ENCODE measurements around the gene DNAH2. TPM values are rescaled to one million over a fixed set of nuclear protein-coding genes. Genes with fewer than 3 reads are reported as not detected.
A peak's percentile ranks its signal among the peaks of the same experiment; 100 is the strongest.

Gene DNAH2
- total and polyA plus RNA-seq, 2 donors (not counting 3 experiments of a cell fraction or from before 2014, with no cell fraction given): 0.10 to 0.11 TPM

- no peaks in the 10 kb centered on the region for H3K79me2 ChIP-seq (ENCODE audit: control insufficient read depth, insufficient read depth, low read length)
- no peaks in the 10 kb centered on the region for H3K9me1 ChIP-seq (replicated peaks; ENCODE audit: control insufficient read depth, extremely low read depth, insufficient read depth, low read length)
- H3K4me2 ChIP-seq (ENCODE audit: insufficient read depth, low read length): no peak overlapping the region
- intact Hi-C loops (cut with micrococcal nuclease) (no loop called here), dilution Hi-C loops (cut with MboI; ENCODE audit: extremely low pct_ligation_motif_present, low sequenced_read_pairs) (no loop called here)
- ChIA-PET POLR2A (no interaction called here), CTCF (no interaction called here)
- no peak overlapping the region for H3K27ac ChIP-seq (ENCODE audit: insufficient read depth, low read depth, low read length)
- no peaks in the 10 kb centered on the region for H3K36me3 ChIP-seq (ENCODE audit: control insufficient read depth in 2 of 2, extremely low read depth in 1 of 2, insufficient read depth in 2 of 2, low read length in 2 of 2)
- no peaks in the 10 kb centered on the region for H3K9me3 ChIP-seq (replicated peaks; ENCODE audit: control insufficient read depth, insufficient read depth, low read length)
- no TSS peak for BruUV-seq (replicated peaks)
- TF ChIP-seq CTCF (IDR thresholded peaks at IDR 0.05; ENCODE audit: extremely low read depth in 1 of 2, insufficient read depth in 1 of 2, low read depth in 1 of 2, low read length in 2 of 2): no peak
- H3K4me3 ChIP-seq (replicated peaks in 1 of 3; ENCODE audit: insufficient read depth in 1 of 3, low read depth in 1 of 3, low read length in 3 of 3): no peak overlapping the region
- FAIRE-seq: no peak
- no peaks in the 10 kb centered on the region for H4K20me1 ChIP-seq (replicated peaks; ENCODE audit: control insufficient read depth, extremely low read depth, insufficient read depth, low read length)
- no peak overlapping the region for H3K9ac ChIP-seq (replicated peaks; ENCODE audit: extremely low read depth, insufficient read depth, low read length)
- H3K27me3 ChIP-seq (ENCODE audit: control insufficient read depth in 2 of 2, insufficient read depth in 2 of 2, low read length in 2 of 2): peaks cover 32 to 34% of the 10 kb centered on the region in 2 experiments
- no peak for DNase-seq (ENCODE audit: low read depth, low spot score)
- H3K4me1 ChIP-seq (ENCODE audit: control insufficient read depth, extremely low read depth, insufficient read depth, low read length): peaks cover 6% of the 10 kb centered on the region
- no peak overlapping the region for H2AFZ ChIP-seq (ENCODE audit: low read depth, low read length)
Measured at GRCh38 chr17:7709031-7709430, 8.5 kb upstream of the DNAH2 start.

- no peaks in the 10 kb centered on the region for H3K79me2 ChIP-seq (ENCODE audit: control insufficient read depth, insufficient read depth, low read length)
- no peaks in the 10 kb centered on the region for H3K36me3 ChIP-seq (ENCODE audit: control insufficient read depth in 2 of 2, extremely low read depth in 1 of 2, insufficient read depth in 2 of 2, low read length in 2 of 2)
- H2AFZ ChIP-seq (ENCODE audit: low read depth, low read length): peak overlapping the region; percentile 25
- DNase-seq (ENCODE audit: low read depth, low spot score) (no peak), FAIRE-seq (no peak)
- ChIA-PET POLR2A (no interaction called here), CTCF (no interaction called here)
- H3K27me3 ChIP-seq (ENCODE audit: control insufficient read depth in 2 of 2, insufficient read depth in 2 of 2, low read length in 2 of 2): peaks cover 22 to 25% of the 10 kb centered on the region in 2 experiments
- H4K20me1 ChIP-seq (replicated peaks; ENCODE audit: control insufficient read depth, extremely low read depth, insufficient read depth, low read length): no peaks in the 10 kb centered on the region
- no peak overlapping the region for H3K4me2 ChIP-seq (ENCODE audit: insufficient read depth, low read length)
- no TSS peak for BruUV-seq (replicated peaks)
- intact Hi-C loops (cut with micrococcal nuclease) (no loop called here), dilution Hi-C loops (cut with MboI; ENCODE audit: extremely low pct_ligation_motif_present, low sequenced_read_pairs) (no loop called here)
- no peak overlapping the region for H3K9ac ChIP-seq (replicated peaks; ENCODE audit: extremely low read depth, insufficient read depth, low read length)
- no peaks in the 10 kb centered on the region for H3K9me1 ChIP-seq (replicated peaks; ENCODE audit: control insufficient read depth, extremely low read depth, insufficient read depth, low read length)
- H3K27ac ChIP-seq (ENCODE audit: insufficient read depth, low read depth, low read length): no peak overlapping the region
- no peaks in the 10 kb centered on the region for H3K9me3 ChIP-seq (replicated peaks; ENCODE audit: control insufficient read depth, insufficient read depth, low read length)
- no peak overlapping the region for H3K4me3 ChIP-seq (replicated peaks in 1 of 3; ENCODE audit: insufficient read depth in 1 of 3, low read depth in 1 of 3, low read length in 3 of 3)
- peaks cover 3% of the 10 kb centered on the region for H3K4me1 ChIP-seq (ENCODE audit: control insufficient read depth, extremely low read depth, insufficient read depth, low read length)
- no peak for TF ChIP-seq POLR2AphosphoS5 (IDR thresholded peaks at IDR 0.05; ENCODE audit: insufficient read depth, low read depth, low read length)
- no peak for TF ChIP-seq EZH2 (IDR thresholded peaks at IDR 0.05; ENCODE audit: borderline replicate concordance, low read depth, low read length, severe bottlenecking)
- TF ChIP-seq GATA2 (IDR thresholded peaks at IDR 0.05; ENCODE audit: insufficient read depth, insufficient read length, low read depth, low read length): no peak
- TF ChIP-seq FOS (IDR thresholded peaks at IDR 0.05; ENCODE audit: borderline replicate concordance, insufficient read depth, low read length): no peak
- no peak for TF ChIP-seq MAX (IDR thresholded peaks at IDR 0.05; ENCODE audit: insufficient read depth, insufficient read length)
- TF ChIP-seq JUN (IDR thresholded peaks at IDR 0.05; ENCODE audit: borderline replicate concordance, insufficient read depth, insufficient read length, low read depth): no peak
- no peak for TF ChIP-seq CTCF (IDR thresholded peaks at IDR 0.05; ENCODE audit: extremely low read depth in 1 of 2, insufficient read depth in 1 of 2, low read depth in 1 of 2, low read length in 2 of 2)
- no peak for TF ChIP-seq MYC (IDR thresholded peaks at IDR 0.05; ENCODE audit: low read depth, low read length)
- TF ChIP-seq POLR2A (IDR thresholded peaks at IDR 0.05; ENCODE audit: low read depth, low read length): no peak
Measured at GRCh38 chr17:7710301-7710700, 7.2 kb upstream of the DNAH2 start.
